WTC11 (cell line): ENCODE data around the gene CDH13.

Experiments used
- CREB1 ChIP-seq: sonication (generic); formaldehyde crosslinking; IDR thresholded peaks from 2 replicates; pipeline ENCODE4 v1.8.0; 2023; ENCODE audit warnings: mild to moderate bottlenecking, missing genetic modification reagents
- KAT7 ChIP-seq: sonication (generic); formaldehyde crosslinking; IDR thresholded peaks from 2 replicates; pipeline ENCODE4 v1.8.1; 2023; ENCODE audit warnings: missing genetic modification reagents, mild to moderate bottlenecking, borderline replicate concordance
- TF ChIP-seq, protein P1 (sequence below): fragments of 200-600 bp; IDR thresholded peaks from 2 replicates; pipeline ENCODE4 v1.8.0; 2022; ENCODE audit warnings: antibody characterized with exemption

GRCh38 chr16:83830091-83830768 is 1203.5 kb downstream of the CDH13 start:
- TF ChIP-seq, protein P1, sequence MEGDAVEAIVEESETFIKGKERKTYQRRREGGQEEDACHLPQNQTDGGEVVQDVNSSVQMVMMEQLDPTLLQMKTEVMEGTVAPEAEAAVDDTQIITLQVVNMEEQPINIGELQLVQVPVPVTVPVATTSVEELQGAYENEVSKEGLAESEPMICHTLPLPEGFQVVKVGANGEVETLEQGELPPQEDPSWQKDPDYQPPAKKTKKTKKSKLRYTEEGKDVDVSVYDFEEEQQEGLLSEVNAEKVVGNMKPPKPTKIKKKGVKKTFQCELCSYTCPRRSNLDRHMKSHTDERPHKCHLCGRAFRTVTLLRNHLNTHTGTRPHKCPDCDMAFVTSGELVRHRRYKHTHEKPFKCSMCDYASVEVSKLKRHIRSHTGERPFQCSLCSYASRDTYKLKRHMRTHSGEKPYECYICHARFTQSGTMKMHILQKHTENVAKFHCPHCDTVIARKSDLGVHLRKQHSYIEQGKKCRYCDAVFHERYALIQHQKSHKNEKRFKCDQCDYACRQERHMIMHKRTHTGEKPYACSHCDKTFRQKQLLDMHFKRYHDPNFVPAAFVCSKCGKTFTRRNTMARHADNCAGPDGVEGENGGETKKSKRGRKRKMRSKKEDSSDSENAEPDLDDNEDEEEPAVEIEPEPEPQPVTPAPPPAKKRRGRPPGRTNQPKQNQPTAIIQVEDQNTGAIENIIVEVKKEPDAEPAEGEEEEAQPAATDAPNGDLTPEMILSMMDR: no peak
- no peak for TF ChIP-seq KAT7 (CRISPR knock-in tag)
- TF ChIP-seq CREB1 (CRISPR knock-in tag): no peak
